Activated naive CD4-positive, alpha-beta T cell treated with anti-CD3 and anti-CD28 coated beads, Interleukin-2, amount 50 U/mL, for 16 hours (primary cell): ENCODE measurements around the gene NOSIP.

Source experiments
- DNase-seq: peaks from one replicate; pipeline ENCODE4 v3.0.0-alpha.2; 2020

Gene NOSIP

DNA sequence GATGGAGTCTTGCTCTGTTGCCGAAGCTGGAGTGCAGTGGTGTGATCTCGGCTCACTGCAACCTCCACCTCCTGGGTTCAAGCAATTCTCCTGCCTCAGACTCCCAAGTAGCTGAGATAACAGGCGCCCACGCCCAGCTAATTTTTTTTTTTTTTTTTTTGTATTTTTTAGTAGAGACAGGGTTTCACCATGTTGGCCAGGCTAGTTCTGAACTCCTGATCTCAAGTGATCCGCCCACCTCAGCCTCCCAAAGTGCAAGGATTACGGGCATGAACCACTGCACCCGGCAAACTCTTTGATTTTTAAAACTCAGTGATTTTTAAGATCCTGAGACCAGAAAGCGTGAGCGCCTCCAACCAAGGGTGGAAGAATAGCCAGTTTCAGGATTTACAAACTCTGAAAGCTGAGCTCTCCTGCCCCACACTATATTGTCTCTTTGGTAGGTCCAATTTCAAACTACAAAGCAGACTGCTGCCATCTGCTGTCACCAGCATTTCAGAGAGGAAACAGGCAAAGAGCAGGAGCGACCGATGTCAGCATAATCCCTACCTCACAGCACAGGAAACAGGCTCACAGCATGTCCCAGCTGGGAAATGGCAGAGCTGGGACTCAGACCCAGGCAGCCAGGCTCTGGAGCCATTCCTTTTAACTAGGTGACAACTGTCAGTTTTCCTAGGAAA lies 9.2 kb downstream of the NOSIP start:
- DNase-seq, result no peak

DNA sequence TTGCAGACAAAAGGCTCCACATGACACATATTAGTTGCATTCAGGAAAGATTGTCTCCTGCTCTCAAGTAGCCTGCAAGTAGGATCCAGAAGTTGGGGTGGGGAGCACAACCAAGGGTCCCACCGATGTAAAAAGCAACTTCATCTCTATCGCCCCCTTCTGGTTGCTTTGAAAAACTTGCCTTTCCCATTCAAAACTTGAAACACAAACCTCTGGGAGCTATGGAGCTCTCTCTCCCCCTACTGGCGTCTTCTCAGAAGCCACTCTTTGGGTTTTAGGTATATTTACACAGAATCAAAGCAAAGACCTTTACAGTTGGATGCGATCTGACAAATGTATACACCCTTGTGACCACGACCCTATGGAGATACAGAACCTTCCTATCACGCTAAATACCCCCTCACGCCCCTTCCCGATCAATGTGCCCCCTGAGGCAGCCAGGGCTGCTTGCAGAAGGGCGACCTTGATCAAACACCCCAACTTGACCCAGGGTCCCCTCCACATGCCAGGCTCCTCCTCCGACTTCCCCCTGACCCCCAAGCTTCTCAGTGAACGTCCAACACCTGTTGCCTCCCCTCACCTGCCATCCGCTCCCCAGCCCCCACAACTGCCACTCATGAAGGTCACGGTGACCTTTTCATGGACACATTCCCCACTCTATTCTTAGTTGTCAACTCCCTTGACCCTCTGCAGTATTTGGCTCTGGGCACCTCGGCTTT lies 10.1 kb downstream of the NOSIP start:
- DNase-seq, result peak; percentile 66

DNA sequence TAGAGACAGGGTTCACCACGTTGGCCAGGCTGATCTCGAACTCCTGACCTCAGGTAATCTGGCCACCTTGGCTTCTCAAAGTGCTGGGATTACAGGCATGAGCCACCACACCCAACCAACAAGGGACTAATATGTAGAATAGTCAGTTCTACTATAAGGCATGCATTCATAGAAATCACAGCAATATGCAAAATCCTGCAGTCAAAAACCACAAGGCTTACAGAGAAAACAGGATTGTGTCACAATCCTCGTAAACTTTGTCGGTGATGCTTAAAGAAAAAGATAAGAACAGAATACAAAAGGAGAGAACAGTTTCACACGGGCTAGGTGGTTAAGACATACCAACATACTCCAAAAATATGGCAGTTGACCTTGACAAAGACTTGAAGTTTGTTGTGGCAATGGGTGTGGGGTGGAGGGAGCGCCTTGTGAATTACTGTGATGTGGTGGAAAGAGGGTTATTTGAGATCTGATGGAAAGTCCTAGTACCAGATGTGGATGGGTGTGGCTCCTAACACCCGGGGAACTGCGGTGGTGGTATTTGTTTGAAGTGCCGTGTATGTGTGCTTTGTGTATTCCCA lies 12.4 kb downstream of the NOSIP start:
- peak; percentile 43 for DNase-seq

DNA sequence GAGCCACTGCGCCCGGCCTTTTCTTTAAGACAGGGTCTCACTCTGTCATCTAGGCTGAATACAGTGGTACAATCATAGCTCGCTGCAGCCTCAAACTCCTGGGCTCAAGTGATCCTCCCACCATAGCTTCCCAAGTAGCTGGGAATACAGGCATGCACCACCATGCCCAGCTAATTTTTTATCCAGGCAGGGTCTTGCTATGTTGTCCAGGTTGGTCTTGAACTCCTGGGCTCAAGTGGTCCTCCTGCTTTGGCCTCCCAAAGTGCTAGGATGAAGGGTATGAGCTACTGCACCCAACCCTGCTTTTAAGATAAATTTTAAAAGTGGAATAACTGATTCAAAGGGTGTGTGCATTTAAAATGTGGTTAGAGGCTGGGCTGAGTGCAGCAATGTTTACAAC lies 14.1 kb downstream of the NOSIP start:
- no peak for DNase-seq

DNA sequence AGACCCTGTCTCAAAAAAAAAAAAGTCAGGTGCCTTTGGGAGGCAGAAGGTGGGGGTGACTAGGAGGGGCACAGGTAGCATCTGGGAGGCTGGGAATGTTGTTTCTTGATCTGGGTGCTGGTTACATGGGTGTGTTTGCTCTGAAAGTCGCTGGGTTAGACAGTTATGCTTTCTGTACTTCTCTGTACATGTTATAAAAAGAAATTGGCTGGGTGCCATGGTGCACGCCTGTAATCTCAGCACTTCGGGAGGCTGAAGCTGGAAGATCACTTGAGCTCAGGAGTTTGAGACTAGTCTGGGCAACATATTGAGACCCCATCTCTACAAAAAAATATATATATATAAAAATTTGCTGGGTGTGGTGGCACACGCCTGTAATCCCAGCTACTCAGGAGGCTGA lies 15.1 kb downstream of the NOSIP start:
- DNase-seq, result no peak

DNA sequence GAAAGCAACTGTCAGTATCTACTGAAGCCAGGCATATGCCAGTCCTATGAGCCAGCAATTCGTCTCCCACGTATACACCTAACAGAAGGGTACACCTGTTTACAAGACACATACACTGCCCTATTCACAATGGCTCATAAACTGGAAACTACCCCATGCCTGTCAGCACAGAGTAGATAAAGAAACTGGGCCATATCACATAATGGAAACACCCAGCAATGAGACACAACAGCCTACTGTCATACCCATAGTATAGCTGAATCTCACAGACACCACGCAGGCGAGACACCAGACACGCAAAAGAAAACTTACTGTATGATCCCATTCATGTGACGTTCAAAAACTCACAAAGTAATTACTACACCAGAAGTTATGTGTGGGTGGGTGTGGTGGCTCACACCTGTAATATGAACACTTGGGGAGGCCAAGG lies 15.7 kb downstream of the NOSIP start:
- DNase-seq, result peak; percentile 69

DNA sequence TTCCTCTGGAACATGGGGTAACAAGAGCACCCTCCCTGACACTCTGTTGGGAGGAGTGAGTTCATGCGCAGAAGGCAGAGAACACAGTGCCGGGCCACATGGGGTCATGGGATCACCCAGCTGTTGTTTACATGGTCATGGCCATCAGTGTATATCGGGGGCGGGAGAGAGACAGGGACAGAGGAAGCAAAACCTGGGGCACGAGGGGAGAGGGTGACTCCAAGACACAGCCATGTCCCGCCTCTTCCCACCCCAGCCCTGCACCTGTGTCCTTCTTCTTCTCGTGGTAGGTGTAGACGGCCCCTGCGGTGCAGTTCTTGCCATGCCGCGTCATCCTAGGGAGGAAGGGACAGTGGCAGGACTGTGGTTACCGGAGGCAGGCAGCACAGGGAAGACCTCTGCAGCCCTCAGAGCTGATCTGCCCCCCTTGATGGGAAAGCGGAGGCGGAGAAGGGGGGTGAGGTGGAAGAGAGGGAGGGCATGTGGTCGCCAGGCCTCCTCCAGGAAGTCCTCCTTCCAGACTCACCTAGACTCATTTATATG lies 19.9 kb downstream of the NOSIP start:
- DNase-seq, result peak; percentile 39

DNA sequence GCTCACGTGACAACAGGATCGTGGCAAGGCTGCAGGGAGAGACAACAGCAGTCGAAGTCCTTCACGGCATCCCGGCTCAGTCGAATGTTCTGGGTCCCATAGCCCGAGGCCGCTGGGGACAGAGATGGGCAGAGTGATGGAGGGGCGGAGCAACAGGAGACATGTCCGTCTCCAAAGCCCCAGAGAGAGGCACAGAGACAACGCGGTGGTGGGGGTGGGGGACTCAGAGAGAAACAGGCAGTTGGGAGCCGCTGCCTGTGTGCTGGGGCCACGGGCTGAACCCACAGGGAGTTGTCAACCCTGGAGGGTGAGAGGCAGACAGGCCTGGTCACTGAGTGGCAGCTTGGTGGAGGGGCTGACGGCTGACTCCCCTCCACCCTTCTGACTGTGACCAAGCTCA lies 20.4 kb downstream of the NOSIP start:
- peak; percentile 34 for DNase-seq

DNA sequence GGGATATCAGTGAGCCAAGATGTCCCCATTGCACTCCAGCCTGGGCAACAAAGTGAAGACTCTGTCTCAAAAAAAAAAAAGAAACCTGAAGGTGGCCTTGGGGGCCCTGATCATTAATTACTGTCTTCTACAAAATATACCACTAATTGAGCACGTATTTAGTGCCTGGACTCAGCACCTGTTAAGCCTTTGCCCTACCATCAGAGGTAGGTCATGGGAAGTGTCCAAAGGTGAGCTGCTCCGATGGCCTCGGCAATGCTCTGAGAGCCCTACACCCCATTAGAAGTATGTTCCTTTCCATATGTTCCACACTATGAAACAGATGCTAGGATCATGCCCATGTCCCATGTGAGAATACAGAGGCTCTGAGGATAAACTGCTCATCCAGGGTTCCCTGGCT lies 20.9 kb downstream of the NOSIP start:
- no peak for DNase-seq

DNA sequence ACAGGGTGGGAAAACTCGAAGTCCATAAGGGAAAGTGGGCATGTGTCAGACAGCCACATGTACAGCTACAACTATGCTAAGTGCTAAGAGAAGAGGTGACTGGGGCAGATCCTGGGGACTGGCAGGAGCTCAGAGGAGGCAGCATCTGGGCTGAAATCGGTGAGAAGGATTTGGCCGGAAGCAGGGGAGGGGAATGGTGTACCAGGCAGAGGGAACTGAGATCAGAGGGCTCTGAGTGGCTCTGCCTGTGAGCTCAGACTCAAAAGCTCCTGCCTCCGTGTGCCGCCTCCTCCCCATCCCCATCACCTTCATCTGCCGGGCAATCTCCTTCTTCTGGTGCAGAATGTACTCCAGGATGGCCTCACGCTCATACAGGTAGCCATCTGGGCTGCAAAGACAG lies 21.8 kb downstream of the NOSIP start:
- DNase-seq, result peak; percentile 37

DNA sequence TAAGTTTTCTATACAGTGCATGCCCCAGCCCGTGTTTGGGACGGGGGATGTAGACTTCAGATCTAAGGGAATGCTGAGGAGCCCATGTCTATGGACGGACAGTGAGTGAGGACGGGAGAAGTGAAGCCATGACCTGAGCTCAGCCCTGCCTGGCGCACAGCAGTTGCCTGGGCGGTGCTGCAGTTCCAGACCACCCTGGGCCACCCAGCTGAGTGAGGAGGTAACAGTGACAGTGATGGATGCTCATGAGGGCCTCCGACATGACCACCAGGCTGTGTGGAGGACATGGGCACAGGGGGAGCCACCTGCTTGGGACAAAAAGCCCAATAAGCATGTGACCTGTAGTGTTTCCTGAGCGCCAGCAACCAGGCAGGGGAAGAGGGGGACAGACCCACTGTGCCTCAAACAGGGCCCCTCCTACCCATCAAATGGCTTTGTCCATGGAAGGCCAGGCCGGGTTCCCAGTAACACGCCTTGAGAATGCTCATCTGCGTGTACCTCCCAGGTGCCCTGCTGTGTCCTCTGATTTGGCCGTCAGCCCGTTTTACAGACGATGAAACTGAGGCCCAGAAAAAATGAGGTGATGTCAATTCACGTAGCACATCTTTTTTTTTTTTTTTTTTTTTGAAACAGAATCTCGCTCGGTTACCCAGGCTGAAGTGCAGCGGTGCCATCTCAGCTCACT lies 22.6 kb downstream of the NOSIP start:
- peak; percentile 21 for DNase-seq

DNA sequence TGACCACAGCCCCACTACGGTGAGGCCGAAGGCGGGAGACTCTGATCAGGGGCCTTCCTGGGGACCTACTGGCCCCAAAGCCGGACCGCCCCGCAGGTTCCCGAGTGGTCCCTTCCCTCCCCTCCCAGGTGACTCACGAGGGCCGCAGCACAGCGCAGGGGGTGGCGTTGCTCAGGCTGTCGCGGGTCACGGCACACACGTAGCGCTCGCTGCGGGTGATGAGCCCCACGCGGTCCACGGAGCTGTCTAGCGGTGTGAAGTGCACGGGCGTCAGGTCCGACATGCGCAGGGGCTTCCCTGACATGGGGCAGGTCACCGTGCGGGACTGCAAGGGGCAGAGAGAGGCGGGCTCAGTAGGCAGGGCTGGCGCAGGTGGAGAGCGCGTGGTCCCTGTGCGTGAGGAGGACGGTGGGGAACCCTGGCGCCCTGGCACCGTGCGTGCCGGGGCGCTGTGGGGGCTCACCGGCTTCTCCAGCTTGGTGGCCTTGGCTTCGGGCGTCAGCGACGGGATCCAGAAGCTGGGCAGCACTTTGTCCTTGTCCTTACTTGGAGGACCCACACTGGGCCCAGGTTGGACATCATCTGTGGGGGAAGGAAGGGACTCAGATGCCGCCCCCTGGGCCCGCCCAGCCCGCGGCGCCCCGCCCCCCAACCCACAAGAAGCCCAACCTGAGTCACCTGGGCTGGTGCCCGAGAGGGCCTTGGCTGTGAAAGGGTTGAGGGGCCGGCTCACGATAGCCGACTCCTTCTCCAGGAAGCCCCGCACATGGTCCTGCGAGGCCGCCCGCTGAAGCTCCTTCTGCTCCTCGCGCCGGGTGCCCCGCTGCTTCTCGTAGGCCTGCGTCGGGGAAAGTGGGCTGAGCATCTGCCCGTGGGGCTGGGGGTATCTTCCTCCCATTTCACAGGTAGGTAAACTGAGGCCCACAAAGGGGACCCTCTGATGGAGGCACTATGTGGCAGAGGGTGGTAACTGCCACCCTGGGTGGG lies 23.7 kb downstream of the NOSIP start:
- DNase-seq, result peak; percentile 55

DNA sequence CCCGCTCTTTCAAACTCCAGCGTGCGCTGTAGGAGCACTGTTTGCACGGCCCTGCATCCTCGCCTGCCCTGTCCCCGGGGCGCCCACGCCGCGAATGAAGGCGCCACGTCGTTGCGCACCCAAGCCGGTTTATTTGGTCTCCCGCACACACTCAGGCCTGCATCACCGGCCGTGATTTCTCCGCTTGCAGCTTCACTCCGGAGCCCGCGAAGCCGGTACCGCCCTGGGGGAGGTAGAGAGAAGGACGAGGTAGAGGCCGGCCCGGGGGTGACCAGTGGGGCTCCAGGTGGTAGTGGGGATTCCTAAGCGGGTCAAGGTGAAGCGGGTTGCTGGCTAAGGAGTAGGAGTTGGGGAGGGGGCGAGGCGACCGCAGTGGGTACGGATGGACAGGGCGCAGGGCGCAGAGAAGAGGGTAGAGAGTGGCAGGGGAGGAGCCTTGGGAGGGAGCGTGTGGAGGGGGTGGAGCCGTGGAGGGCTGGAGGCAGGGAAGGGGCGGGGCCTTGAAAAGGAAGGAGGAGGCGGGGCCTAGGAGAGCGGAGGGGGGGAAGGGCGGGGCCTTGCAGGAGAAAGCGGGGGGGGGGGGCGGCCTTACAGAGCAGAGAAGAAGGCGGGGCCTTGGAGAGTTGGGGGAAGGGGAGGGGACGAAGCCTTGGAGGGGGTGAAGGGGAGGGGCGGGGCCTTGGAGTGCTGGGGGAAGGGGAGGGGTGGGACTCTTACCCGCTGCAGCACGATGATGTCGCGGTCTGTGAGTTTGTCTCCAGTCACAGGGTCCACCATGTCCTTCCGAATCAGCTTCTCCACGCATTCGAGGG lies 24.6 kb downstream of the NOSIP start:
- DNase-seq, result peak; percentile 84

DNA sequence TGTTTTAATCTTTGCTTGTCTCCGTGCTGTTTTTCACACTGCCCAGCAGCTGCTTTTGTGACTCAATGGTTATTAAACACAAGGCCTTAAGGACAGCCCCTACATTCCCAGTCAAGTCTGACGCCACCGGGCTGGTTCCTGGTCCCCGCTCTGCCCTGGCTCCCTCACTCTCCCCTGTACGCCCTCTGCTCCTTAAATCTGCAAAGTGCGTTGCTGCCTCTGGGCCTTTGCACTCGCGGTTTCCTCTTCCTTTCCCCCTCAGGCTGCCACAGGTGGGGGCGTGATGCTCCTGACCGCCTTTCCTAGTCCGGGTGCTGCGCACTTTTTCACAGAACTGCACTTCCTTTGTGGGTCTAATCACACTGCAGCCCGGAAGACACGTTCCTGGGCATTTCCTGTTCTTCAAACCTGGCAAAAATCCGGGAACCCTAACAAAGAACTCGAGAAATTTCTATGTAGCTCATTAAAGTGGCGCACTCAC lies 25.6 kb downstream of the NOSIP start:
- peak; percentile 20 for DNase-seq

DNA sequence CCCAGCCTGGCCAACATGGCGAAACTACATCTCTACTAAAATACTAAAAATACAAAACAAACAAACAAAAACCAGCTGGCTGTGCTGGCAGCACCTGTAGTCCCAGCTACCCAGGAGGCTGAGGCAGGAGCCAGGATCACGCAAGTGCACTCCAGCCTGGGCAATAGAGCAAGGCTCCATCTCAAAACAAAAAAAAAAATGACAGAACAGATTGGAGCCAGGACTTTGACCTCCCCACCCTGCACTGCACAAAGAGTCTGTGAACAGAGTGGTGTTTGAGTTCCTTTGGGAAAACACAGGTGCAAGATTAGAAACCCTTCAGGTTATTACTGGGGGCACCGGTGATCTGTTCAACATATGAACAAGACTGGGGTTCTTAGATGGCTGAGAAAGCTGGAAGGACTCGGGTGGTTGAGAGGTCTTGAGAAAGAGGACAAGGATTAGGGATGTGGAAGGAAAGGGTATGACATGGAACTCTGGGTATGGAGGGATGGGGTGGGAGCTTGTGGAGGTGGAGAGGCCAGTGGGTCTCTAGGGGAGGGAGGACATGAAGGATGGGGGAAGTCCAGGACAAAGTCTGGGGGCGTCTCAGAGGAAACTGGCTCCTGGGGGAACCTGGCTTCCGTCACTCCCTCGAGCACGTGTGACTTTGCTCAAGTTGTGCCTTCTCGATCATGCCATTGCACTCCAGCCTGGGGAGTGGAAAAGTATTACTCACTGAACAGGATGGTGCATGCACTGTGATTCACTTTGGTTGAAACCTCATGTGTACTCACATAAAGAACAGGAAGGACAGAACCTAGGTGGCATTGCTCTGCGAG lies 26.7 kb downstream of the NOSIP start:
- DNase-seq, result peak; percentile 69

DNA sequence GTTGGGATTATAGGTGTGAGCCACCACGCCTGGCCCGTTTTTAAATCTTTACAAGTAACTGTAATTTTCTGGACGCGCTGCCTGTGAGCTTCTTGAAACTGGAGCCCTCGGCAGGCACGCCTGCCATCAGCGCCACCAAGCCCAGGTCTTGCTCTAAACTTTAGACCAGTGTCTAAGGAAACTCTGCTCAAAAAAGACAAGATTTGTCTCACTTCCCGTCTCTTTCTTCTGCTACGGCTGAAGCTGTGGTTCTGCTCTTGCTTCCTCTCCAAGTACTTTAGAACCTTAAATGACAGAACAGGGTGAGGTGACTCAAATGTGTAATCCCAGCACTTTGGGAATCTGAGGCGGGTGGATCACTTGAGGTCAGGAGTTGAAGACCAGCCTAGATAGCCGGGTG lies 27.6 kb downstream of the NOSIP start:
- no peak for DNase-seq

DNA sequence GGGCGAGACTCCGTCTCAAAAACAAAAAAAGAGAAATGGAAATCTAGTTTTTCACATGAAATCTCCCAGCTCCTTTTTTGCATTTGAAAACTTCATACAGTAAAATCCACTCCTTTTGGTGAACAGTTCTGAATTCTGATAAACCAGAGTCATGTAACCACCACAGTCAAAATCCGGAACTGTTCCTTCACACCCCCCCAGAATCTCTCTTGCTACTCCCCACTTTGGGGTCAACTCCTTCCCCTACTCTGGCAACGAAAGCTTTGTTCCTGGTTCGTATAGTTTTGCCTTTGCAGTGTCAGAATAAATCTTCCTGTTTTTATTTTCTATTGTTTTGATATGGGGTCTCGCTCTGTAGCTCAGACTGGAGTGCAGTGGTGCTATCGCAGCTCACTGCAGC lies 28.8 kb downstream of the NOSIP start:
- DNase-seq, result no peak

DNA sequence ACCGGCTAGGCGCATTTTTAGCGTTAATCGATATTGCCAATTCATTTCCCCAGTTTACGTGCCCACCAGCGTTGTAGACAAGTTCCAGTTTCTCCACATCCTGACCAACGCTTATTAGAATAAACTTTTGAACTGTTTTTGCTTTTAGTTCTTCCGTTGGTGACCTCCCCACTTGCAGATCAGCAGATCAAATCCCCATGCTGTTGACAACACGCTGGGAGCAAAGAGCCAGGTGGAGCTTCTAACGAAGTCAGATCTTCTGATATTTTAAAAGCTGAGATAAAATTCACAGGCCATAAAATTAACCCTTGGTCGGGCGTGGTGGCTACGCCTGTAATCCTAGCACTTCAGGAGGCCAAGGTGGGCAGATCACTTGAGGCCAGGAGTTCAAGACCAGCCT lies 31.3 kb downstream of the NOSIP start:
- DNase-seq, result no peak

DNA sequence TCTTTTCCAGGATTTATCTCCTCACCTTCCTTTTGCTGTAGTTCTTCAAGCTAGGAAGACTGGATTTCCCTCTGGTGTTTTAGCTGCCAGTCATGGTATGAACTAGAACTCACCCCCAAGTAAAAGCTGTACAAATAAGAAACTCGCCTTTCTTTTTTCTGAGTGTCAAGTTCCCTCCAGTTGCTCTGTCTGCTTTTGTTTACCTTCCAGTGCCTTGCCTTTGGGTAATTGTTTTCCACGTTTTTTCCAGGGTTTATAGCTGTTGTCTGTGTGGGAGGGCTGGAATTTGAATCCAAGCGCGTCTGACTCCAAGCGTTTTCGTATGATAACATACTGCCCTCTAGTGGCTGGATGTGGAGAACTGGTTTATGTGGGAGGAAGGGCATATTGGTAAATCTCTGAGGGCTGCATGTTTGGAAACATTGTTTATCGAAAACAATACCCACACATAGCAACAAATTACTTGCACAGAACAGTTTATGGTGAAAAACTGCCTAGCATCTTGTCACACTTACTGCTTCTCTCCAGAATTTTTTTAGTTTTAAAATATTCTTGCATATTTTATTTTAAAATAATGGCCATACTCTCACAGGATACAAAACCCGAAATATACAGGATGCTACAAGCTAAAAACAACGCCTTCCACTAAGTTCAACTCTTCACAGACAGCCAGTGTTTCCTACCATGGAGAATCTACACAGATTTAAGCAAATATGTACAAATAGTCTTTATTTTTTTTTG lies 33.4 kb downstream of the NOSIP start:
- DNase-seq, result peak; percentile 57
